Activated CD4-positive, CD25-positive, alpha-beta regulatory T cell treated with anti-CD3 and anti-CD28 coated beads, Interleukin-2, amount 50 U/mL, for 24 hours (primary cell): ENCODE results near the gene YIPF3.
"Not testable (repeated sequence)": the region's sequence is repeated elsewhere in the genome, so short reads cannot be mapped to it uniquely, and the experiment has no call there.

Source experiments
- ATAC-seq, 2 donors: fragments of 150-1000 bp; cut with Tn5 transposase; one replicate each; pipeline ENCODE4 v1.10.0; 2021; ENCODE audit warnings: mild to moderate bottlenecking in 1 of 2, moderate library complexity in 1 of 2

YIPF3 gene

GRCh38 chr6:43516697-43517504, at the start of gene YIPF3, which contains the start of gene POLR1C:
Gene YIPF3, minus strand, starts transcription at chr6:43516926. Its CDS starts 119 bp downstream, at chr6:43516807.
Gene POLR1C, plus strand, starts transcription at chr6:43517089. Its CDS starts 21 bp downstream, at chr6:43517110.
- ATAC-seq, result peak; percentile 90 to 91

DNA sequence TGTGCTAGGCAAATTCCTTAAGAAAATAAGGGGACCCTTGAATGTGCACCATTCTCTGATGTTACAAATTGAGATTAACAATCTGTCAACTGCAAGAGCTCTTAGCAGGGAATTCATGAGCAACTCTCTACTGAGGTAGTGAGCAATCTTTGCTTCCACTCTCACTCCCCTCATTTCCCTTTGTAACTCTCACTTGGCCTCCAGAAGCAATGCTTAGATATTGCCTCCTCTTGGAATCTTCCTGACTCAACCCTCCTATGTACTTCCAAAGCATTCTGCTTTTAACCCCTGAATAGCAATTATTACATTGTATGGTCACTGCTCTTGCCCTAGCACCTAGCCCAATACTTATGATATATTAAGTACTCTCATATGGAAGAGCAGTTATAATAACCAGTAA, 42.6 kb upstream of the YIPF3 start:
- ATAC-seq, result no peak

GRCh38 chr6:43557620-43558019, 40.9 kb upstream of the YIPF3 start:
- not testable (repeated sequence) for ATAC-seq

GRCh38 chr6:43547222-43547621, 30.5 kb upstream of the YIPF3 start:
- no peak for ATAC-seq

- no peak for ATAC-seq
Measured at GRCh38 chr6:43544461-43544860, 27.7 kb upstream of the YIPF3 start.

DNA sequence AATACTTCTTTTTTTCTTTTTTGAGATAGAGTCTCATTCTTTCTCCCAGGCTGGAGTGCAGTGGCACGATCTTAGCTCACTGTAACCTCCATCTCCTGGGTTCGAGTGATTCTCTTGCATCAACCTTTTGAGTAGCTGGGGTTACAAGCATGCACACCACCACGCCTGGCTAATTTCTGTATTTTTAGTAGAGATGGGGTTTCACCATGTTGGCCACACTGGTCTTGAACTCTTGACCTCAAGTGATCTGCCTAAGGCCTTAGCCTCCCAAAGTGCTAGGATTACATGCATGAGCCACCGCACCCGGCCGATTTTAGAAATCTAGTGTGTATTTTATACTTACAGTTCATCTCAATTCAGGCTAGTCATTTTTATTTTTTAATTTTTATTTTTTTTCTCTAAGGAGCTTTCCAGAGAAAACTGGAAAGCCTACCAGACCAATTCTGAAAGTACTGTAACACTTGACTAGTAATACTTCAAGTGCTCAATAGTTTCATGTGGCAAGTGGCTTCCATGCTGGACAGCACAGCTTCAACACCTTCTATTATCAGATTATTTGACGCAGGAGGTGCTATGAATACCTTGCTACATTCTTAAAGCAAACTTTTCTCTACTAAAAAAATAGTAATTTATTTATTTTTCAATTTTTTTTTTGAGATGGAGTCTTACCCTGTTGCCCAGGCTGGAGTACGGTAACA, 25.2 kb upstream of the YIPF3 start:
- ATAC-seq, result no peak

DNA sequence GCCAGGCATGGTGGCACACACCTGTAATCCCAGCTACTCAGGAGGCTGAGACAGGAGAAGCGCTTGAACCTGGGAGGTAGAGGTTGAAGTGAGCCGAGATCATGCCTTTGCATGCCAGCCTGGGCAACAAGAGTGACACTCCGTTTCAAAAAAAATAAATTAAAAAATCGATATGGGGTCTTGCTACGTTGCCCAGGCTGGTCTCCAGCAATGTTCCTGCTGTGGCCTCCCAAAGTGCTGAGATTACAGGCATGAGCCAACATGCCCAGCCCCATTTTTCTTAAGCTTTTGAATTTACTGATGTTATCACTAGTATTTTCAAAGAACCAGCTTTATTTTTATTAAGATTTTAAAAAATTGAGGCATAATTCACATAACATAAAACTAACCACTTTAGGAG, 23.8 kb upstream of the YIPF3 start:
- ATAC-seq, result no peak

DNA sequence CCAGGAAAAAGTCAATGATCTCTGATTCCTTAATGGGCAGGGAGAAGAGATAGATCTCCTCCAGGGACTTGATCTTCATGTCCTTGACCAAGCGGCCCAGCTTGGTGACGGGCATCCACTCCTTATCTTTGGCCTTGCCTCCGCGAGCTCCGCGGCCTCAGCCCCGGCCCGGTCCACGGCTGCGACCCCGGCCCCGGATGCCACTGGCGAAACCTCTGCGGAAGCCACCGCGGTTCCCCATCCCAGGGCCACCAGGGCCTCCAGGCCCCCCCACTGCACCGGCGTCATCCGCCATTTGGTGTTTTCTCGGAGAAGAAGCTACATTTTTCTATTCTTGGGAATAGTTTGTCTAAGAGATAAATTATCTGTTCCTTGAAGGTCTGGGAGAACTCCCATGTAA, 22.7 kb upstream of the YIPF3 start:
- ATAC-seq, result not testable (repeated sequence)

- ATAC-seq, result not testable (repeated sequence)
Measured at GRCh38 chr6:43538986-43539385, 22.3 kb upstream of the YIPF3 start.

GRCh38 chr6:43532201-43532600, 15.5 kb upstream of the YIPF3 start:
- no peak for ATAC-seq

DNA sequence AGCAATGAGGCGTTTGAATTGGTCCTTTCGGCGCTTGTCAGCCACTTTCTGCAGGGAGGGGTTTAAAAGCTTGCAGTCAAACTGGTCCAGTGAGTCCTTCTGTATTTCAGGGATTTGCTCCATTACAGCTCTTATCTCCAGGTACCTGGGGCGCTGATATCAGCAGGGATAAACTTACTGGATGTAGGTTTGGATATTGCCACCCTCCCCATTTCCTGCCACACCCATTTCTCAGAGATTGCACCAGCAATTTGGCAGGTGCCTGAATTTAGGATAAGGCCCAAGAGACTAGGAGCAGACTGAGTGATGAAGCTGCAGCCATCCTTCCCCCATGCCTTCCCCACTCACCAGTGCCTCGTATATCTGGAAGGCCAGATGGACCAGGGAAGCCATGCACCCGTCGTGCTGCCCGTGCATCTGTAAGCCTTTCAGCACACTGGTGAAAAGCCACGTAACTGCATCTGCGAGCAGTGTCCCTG, 7.8 kb upstream of the YIPF3 start:
- no peak for ATAC-seq

GRCh38 chr6:43523284-43523683, 6.6 kb upstream of the YIPF3 start:
- ATAC-seq, result no peak

DNA sequence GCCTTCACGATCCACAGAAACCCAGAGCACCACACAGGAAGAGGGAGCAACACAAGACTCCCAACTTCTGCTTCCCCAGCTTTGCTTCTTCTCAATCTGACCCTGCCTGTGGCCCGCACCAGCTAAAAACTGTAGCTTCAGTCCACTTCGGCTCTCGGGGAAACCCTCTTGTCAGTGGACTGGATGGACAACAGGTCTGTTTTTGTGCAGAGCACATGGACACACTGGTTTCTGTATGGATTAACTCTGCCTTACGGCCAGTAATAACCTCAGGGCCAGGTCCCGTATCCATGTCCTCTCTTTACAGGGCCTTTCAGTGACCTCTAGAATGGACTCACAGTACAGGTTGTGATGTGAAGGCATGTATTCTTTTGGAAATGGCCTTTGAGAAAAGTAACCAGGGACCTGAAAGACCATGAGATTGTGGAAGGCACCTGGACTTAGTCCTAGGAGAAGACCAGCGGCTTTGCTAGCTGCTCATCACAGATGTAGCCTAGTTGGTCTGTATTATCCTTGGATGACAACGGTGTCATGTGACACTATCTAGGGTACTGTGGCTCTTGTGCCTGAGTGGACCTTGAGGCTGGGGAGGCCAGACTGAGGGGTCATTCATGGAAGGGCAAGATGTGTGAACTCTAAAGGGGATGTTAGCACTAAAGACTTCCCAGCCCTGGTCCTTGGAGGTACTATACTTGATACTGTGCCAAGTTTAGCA, 6.0 kb upstream of the YIPF3 start:
- no peak for ATAC-seq

DNA sequence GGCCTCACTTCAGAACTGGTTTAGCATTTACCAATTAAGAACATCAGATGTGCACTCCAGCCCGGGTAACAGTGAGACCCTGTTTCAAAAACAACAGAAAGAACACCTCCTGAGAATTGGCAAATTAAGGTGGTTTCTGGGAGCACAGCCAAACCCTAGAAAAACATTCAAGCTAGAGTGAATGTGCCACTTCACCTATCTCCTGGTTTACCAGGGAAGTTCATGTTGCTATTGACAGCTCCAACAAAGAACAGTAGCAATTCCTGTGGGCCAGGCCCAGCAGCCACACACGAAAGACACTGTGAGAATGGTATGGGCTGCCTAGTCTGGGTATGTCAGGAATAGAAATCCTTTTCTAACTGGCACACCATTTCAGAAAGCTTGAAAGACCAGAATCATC, 5.1 kb upstream of the YIPF3 start:
- no peak for ATAC-seq

- ATAC-seq, result no peak
Measured at GRCh38 chr6:43520097-43520496, 3.4 kb upstream of the YIPF3 start.

GRCh38 chr6:43517505-43518357, 1.0 kb upstream of the YIPF3 start:
- ATAC-seq, result peak; percentile 12 to 24

GRCh38 chr6:43516367-43516696, 394 bp downstream of the YIPF3 start:
- ATAC-seq, result no peak

- no peak for ATAC-seq
Measured at GRCh38 chr6:43515808-43516207, 918 bp downstream of the YIPF3 start.

- no peak for ATAC-seq
Measured at GRCh38 chr6:43511824-43512415, 4.8 kb downstream of the YIPF3 start.

- ATAC-seq, result no peak
Measured at GRCh38 chr6:43510827-43511163, 5.9 kb downstream of the YIPF3 start.

- ATAC-seq, result peak; percentile 79 to 82
Measured at GRCh38 chr6:43509984-43510826, 6.5 kb downstream of the YIPF3 start, which contains the start of gene LRRC73. Gene LRRC73, minus strand, starts transcription at chr6:43510346. Its CDS starts 561 bp downstream, at chr6:43509785.
